ENCODE data around the gene TCF4.

Gene TCF4

GRCh38 chr18:55559739-55560138 lies 28.3 kb downstream of the TCF4 start (continued):
- TF ChIP-seq ZNF70 (CRISPR knock-in tag; IDR thresholded peaks at IDR 0.05) (no peak), ZFP3 (CRISPR knock-in tag; IDR thresholded peaks at IDR 0.05) (no peak), GLIS3 (CRISPR knock-in tag; IDR thresholded peaks at IDR 0.05) (no peak), SNAI2 (CRISPR knock-in tag; IDR thresholded peaks at IDR 0.05) (no peak), TOX (CRISPR knock-in tag; IDR thresholded peaks at IDR 0.05; ENCODE audit: borderline replicate concordance) (no peak), CSDC2 (CRISPR knock-in tag; IDR thresholded peaks at IDR 0.05) (no peak)

GRCh38 chr18:55557211-55557610 lies 30.8 kb downstream of the TCF4 start:
- no peak for ATAC-seq
- no peak for TF ChIP-seq SNAI2 (CRISPR knock-in tag; IDR thresholded peaks at IDR 0.05)
- TF ChIP-seq ZC3H10 (CRISPR knock-in tag; IDR thresholded peaks at IDR 0.05): no peak
- TF ChIP-seq TCF4 (CRISPR knock-in tag; IDR thresholded peaks at IDR 0.05; ENCODE audit: borderline replicate concordance): peak; percentile 34; the same call in 1 of the 2 replicates
- TF ChIP-seq CSDC2 (CRISPR knock-in tag; IDR thresholded peaks at IDR 0.05): no peak
- TF ChIP-seq ZFP30 (CRISPR knock-in tag; IDR thresholded peaks at IDR 0.05): no peak
- no peak for TF ChIP-seq RARB (CRISPR knock-in tag; IDR thresholded peaks at IDR 0.05)
- no peak for TF ChIP-seq CREB5 (CRISPR knock-in tag; IDR thresholded peaks at IDR 0.05; ENCODE audit: low read depth)
- TF ChIP-seq ISL1 (CRISPR knock-in tag; IDR thresholded peaks at IDR 0.05): peak; percentile 89
- TF ChIP-seq OSR1 (CRISPR knock-in tag; IDR thresholded peaks at IDR 0.05): no peak
- TF ChIP-seq TSHZ2 (CRISPR knock-in tag; IDR thresholded peaks at IDR 0.05): peak; percentile 65; the same call in 1 of the 2 replicates
- TF ChIP-seq ZFP3 (CRISPR knock-in tag; IDR thresholded peaks at IDR 0.05): no peak
- TF ChIP-seq PATZ1 (CRISPR knock-in tag; IDR thresholded peaks at IDR 0.05; ENCODE audit: borderline replicate concordance): no peak
- TF ChIP-seq ZNF70 (CRISPR knock-in tag; IDR thresholded peaks at IDR 0.05): no peak

GRCh38 chr18:55555395-55556027 lies 32.5 kb downstream of the TCF4 start:
- ATAC-seq: no peak
- no peak for TF ChIP-seq ARNTL (CRISPR knock-in tag; IDR thresholded peaks at IDR 0.05; ENCODE audit: borderline replicate concordance, low read depth)
- TF ChIP-seq TSHZ2 (CRISPR knock-in tag; IDR thresholded peaks at IDR 0.05): no peak
- TF ChIP-seq GLIS3 (CRISPR knock-in tag; IDR thresholded peaks at IDR 0.05): no peak
- TF ChIP-seq PPARA (CRISPR knock-in tag; IDR thresholded peaks at IDR 0.05; ENCODE audit: borderline replicate concordance): no peak
- peak; percentile 64 for TF ChIP-seq ISL1 (CRISPR knock-in tag; IDR thresholded peaks at IDR 0.05)

GRCh38 chr18:55552526-55553189 lies 35.3 kb downstream of the TCF4 start:
- no peak for ATAC-seq
- TF ChIP-seq ZNF70 (CRISPR knock-in tag; IDR thresholded peaks at IDR 0.05) (no peak), CSDC2 (CRISPR knock-in tag; IDR thresholded peaks at IDR 0.05) (no peak), TSHZ2 (CRISPR knock-in tag; IDR thresholded peaks at IDR 0.05) (no peak), ISL1 (CRISPR knock-in tag; IDR thresholded peaks at IDR 0.05) (no peak)

Measured in SK-N-SH treated with all-trans-retinoic acid at 6 μM for 48 hours (cell line).